Germinal center (tissue), 1 donor: Measurements from ENCODE around the gene BLVRB.
"Not testable (repeated sequence)": the region's sequence is repeated elsewhere in the genome, so short reads cannot be mapped to it uniquely, and the experiment has no call there.

ENCODE experiments used
- DNase-seq: peaks from one replicate; pipeline ENCODE4 v3.0.0; 2012; ENCODE audit warnings: mixed read lengths, low spot score

BLVRB gene

GRCh38 chr19:40465557-40466218, at the start of gene BLVRB:
TSS of gene BLVRB (minus strand) at chr19:40465745. CDS start at chr19:40465688, 57 bp downstream.
- peak; percentile 97 for DNase-seq

GRCh38 chr19:40513741-40514315, 48.3 kb upstream of the BLVRB start:
- no peak for DNase-seq

GRCh38 chr19:40513345-40513678, 47.8 kb upstream of the BLVRB start:
- no peak for DNase-seq

- no peak for DNase-seq
These were observed 47.2 kb upstream of the BLVRB start for GRCh38 chr19:40512473-40513344.

GRCh38 chr19:40512110-40512472, 46.5 kb upstream of the BLVRB start:
- no peak for DNase-seq

- no peak for DNase-seq
These were observed 45.9 kb upstream of the BLVRB start for GRCh38 chr19:40511487-40511886.

- no peak for DNase-seq
These were observed 45.1 kb upstream of the BLVRB start for GRCh38 chr19:40510526-40511115.

- DNase-seq = no peak
These were observed 43.3 kb upstream of the BLVRB start for GRCh38 chr19:40508739-40509260.

- DNase-seq = no peak
These were observed 42.3 kb upstream of the BLVRB start for GRCh38 chr19:40507892-40508291.

GRCh38 chr19:40506099-40506498, 40.6 kb upstream of the BLVRB start:
- DNase-seq = no peak

GRCh38 chr19:40503320-40503695, 37.8 kb upstream of the BLVRB start:
- no peak for DNase-seq

GRCh38 chr19:40502647-40503319, 37.2 kb upstream of the BLVRB start:
- DNase-seq = no peak

- DNase-seq = no peak
These were observed 36.5 kb upstream of the BLVRB start for GRCh38 chr19:40502081-40502480.

- no peak for DNase-seq
These were observed 36.1 kb upstream of the BLVRB start for GRCh38 chr19:40501599-40501998.

- not testable (repeated sequence) for DNase-seq
These were observed 35.4 kb upstream of the BLVRB start for GRCh38 chr19:40500678-40501530.

GRCh38 chr19:40499320-40499719, 33.8 kb upstream of the BLVRB start:
- no peak for DNase-seq

- no peak for DNase-seq
These were observed 31.7 kb upstream of the BLVRB start for GRCh38 chr19:40497214-40497613.

- no peak for DNase-seq
These were observed 28.8 kb upstream of the BLVRB start for GRCh38 chr19:40494191-40494838.

GRCh38 chr19:40493778-40494177, 28.2 kb upstream of the BLVRB start:
- DNase-seq = no peak

GRCh38 chr19:40492274-40492673, 26.7 kb upstream of the BLVRB start:
- DNase-seq = no peak

GRCh38 chr19:40489882-40490230, 24.3 kb upstream of the BLVRB start:
- DNase-seq = no peak
